Fibroblast of lung (primary cell): ENCODE results near the gene HCST. TPM values are rescaled to one million over a fixed set of nuclear protein-coding genes. Genes with fewer than 3 reads are reported as not detected.

Source experiments
- DNase-seq, 2 donors: peaks; one replicate each; pipeline versions ENCODE4 v3.0.0 to v3.0.0-alpha.2; 2010; ENCODE audit warnings: low read depth in 2 of 2
- H2AFZ ChIP-seq: 2 replicates; pipeline ENCODE4 v1.5.1; 2012; ENCODE audit warnings: low read length, control low read depth, inconsistent platforms
- H3K27ac ChIP-seq: 2 replicates; pipeline ENCODE4 v1.5.1; 2011; ENCODE audit warnings: low read length, control low read depth; ENCODE audit not compliant: insufficient read depth
- H3K27me3 ChIP-seq: 2 replicates; pipeline ENCODE4 v1.5.1; 2011; ENCODE audit warnings: mild to moderate bottlenecking, low read length; ENCODE audit not compliant: control insufficient read depth, insufficient read depth
- H3K36me3 ChIP-seq: 2 replicates; pipeline ENCODE4 v1.5.1; 2011; ENCODE audit warnings: low read length; ENCODE audit not compliant: control insufficient read depth, insufficient read depth
- H3K4me1 ChIP-seq: 2 replicates; pipeline ENCODE4 v1.5.1; 2011; ENCODE audit warnings: low read length; ENCODE audit not compliant: control insufficient read depth, insufficient read depth; ENCODE audit errors: extremely low read depth
- H3K4me2 ChIP-seq: 2 replicates; pipeline ENCODE4 v1.5.1; 2011; ENCODE audit warnings: low read length, control low read depth; ENCODE audit not compliant: insufficient read depth; ENCODE audit errors: extremely low read depth
- H3K4me3 ChIP-seq, 4 experiments: fragments of 200-600 bp in 1 of 4; sonication (generic) in 1 of 4; replicated peaks in 1 of 4; 2 replicates each; pipeline ENCODE4 v1.5.1; 2011 to 2016; ENCODE audit warnings: low read length in 4 of 4, low read depth in 3 of 4, mild to moderate bottlenecking in 3 of 4, control low read depth in 2 of 4, inconsistent platforms in 1 of 4, mixed read lengths in 1 of 4; ENCODE audit not compliant: insufficient read depth in 1 of 4; ENCODE audit errors: control extremely low read depth in 1 of 4
- H3K79me2 ChIP-seq: 2 replicates; pipeline ENCODE4 v1.5.1; 2012; ENCODE audit warnings: mild to moderate bottlenecking, low read length, inconsistent platforms; ENCODE audit not compliant: control insufficient read depth, insufficient read depth
- H3K9ac ChIP-seq: 2 replicates; pipeline ENCODE4 v1.5.1; 2011; ENCODE audit warnings: mild to moderate bottlenecking, low read length, control low read depth; ENCODE audit not compliant: insufficient read depth
- H3K9me3 ChIP-seq: 2 replicates; pipeline ENCODE4 v1.5.1; 2012; ENCODE audit warnings: low read depth, low read length; ENCODE audit not compliant: control insufficient read depth, insufficient read depth
- H4K20me1 ChIP-seq: 2 replicates; pipeline ENCODE4 v1.5.1; 2011; ENCODE audit warnings: low read length; ENCODE audit not compliant: control insufficient read depth, insufficient read depth; ENCODE audit errors: extremely low read depth
- EZH2 ChIP-seq: IDR thresholded peaks from 2 replicates; pipeline ENCODE4 v1.5.1; 2012; ENCODE audit warnings: low read length, control low read depth, mild to moderate bottlenecking; ENCODE audit errors: missing control alignments
- polyA plus RNA-seq, 2 donors: library from polyadenylated mRNA; depleted of rRNA in 1 of 2; stranded (reverse) in 1 of 2; unstranded in 1 of 2; fragments of >200 nt; gene quantifications; 2 replicates each; pipeline ENCODE4 v1.2.1, GENCODE V29; 2011 to 2012; ENCODE audit warnings: missing spikeins in 1 of 2
- total RNA-seq: library from RNA; depleted of rRNA; stranded (reverse); fragments of >200 nt; gene quantifications from 2 replicates; pipeline ENCODE4 v1.2.1, GENCODE V29; 2014
- TF ChIP-seq, protein P1 (sequence below), 2 donors: IDR thresholded peaks in 1 of 2; conservative IDR thresholded peaks in 1 of 2; 1 replicate in 1 of 2; 2 replicates in 1 of 2; pipeline ENCODE4 v1.5.1; 2011 to 2012; ENCODE audit warnings: low read length in 2 of 2, control low read depth in 1 of 2, inconsistent platforms in 1 of 2, low read depth in 1 of 2, mild to moderate bottlenecking in 1 of 2

HCST gene
- total and polyA plus RNA-seq, 2 donors (not counting 1 experiment from before 2014, with no cell fraction given): 0.14 to 2.0 TPM

- H3K79me2 ChIP-seq: no peaks in the 10 kb centered on the region
- peaks cover 4% of the 10 kb centered on the region for H3K36me3 ChIP-seq
- H3K9ac ChIP-seq: no peak overlapping the region
- TF ChIP-seq EZH2: no peak
- TF ChIP-seq, protein P1, sequence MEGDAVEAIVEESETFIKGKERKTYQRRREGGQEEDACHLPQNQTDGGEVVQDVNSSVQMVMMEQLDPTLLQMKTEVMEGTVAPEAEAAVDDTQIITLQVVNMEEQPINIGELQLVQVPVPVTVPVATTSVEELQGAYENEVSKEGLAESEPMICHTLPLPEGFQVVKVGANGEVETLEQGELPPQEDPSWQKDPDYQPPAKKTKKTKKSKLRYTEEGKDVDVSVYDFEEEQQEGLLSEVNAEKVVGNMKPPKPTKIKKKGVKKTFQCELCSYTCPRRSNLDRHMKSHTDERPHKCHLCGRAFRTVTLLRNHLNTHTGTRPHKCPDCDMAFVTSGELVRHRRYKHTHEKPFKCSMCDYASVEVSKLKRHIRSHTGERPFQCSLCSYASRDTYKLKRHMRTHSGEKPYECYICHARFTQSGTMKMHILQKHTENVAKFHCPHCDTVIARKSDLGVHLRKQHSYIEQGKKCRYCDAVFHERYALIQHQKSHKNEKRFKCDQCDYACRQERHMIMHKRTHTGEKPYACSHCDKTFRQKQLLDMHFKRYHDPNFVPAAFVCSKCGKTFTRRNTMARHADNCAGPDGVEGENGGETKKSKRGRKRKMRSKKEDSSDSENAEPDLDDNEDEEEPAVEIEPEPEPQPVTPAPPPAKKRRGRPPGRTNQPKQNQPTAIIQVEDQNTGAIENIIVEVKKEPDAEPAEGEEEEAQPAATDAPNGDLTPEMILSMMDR (conservative IDR thresholded peaks at IDR 0.05 in 1 of 2, IDR thresholded peaks at IDR 0.05 in 1 of 2; ENCODE audit: low read depth in 1 of 2, low read length in 2 of 2): no peak
- peaks cover 5% of the 10 kb centered on the region for H3K4me1 ChIP-seq
- no peak for DNase-seq
- no peak overlapping the region for H3K27ac ChIP-seq
- no peak overlapping the region for H3K4me3 ChIP-seq
- H3K9me3 ChIP-seq: no peaks in the 10 kb centered on the region
- no peak overlapping the region for H3K4me2 ChIP-seq
- no peaks in the 10 kb centered on the region for H3K27me3 ChIP-seq
- no peak overlapping the region for H2AFZ ChIP-seq
- H4K20me1 ChIP-seq: no peaks in the 10 kb centered on the region
Measured at GRCh38 chr19:35939307-35940077, 37.2 kb downstream of the HCST start.

DNA sequence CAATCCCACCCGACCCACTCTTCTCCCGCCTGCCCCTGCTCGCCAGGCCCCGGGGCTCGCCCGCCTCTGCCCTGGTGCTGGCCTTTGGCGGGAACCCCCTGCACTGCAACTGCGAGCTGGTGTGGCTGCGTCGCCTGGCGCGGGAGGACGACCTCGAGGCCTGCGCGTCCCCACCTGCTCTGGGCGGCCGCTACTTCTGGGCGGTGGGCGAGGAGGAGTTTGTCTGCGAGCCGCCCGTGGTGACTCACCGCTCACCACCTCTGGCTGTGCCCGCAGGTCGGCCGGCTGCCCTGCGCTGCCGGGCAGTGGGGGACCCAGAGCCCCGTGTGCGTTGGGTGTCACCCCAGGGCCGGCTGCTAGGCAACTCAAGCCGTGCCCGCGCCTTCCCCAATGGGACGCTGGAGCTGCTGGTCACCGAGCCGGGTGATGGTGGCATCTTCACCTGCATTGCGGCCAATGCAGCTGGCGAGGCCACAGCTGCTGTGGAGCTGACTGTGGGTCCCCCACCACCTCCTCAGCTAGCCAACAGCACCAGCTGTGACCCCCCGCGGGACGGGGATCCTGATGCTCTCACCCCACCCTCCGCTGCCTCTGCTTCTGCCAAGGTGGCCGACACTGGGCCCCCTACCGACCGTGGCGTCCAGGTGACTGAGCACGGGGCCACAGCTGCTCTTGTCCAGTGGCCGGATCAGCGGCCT is 37.9 kb downstream of the HCST start:
- Histone ChIP-seq H3K4me3 (no peak overlapping the region), H3K4me2 (no peak overlapping the region), H3K36me3 (peaks cover 4% of the 10 kb centered on the region), H2AFZ (no peak overlapping the region), H4K20me1 (no peaks in the 10 kb centered on the region), H3K4me1 (peaks cover 3% of the 10 kb centered on the region), H3K27ac (no peak overlapping the region), H3K79me2 (no peaks in the 10 kb centered on the region), H3K9me3 (no peaks in the 10 kb centered on the region), H3K27me3 (no peaks in the 10 kb centered on the region), H3K9ac (no peak overlapping the region)
- DNase-seq: no peak
- TF ChIP-seq, protein P1 (conservative IDR thresholded peaks at IDR 0.05 in 1 of 2, IDR thresholded peaks at IDR 0.05 in 1 of 2; ENCODE audit: low read depth in 1 of 2, low read length in 2 of 2): no peak
- no peak for TF ChIP-seq EZH2

GRCh38 chr19:35940839-35941238 is 38.5 kb downstream of the HCST start:
- no peak overlapping the region for H3K27ac ChIP-seq
- no peak for TF ChIP-seq EZH2
- TF ChIP-seq, protein P1 (conservative IDR thresholded peaks at IDR 0.05 in 1 of 2, IDR thresholded peaks at IDR 0.05 in 1 of 2; ENCODE audit: low read depth in 1 of 2, low read length in 2 of 2): no peak
- H3K4me3 ChIP-seq: no peak overlapping the region
- no peak overlapping the region for H3K9ac ChIP-seq
- H2AFZ ChIP-seq: no peak overlapping the region
- DNase-seq: no peak
- peaks cover 4% of the 10 kb centered on the region for H3K36me3 ChIP-seq
- H3K79me2 ChIP-seq: no peaks in the 10 kb centered on the region
- no peaks in the 10 kb centered on the region for H3K27me3 ChIP-seq
- no peaks in the 10 kb centered on the region for H3K9me3 ChIP-seq
- no peaks in the 10 kb centered on the region for H4K20me1 ChIP-seq
- H3K4me1 ChIP-seq: peaks cover under 1% of the 10 kb centered on the region
- no peak overlapping the region for H3K4me2 ChIP-seq
